ENCODE results near the gene TRIM29. TPM values are rescaled to one million over a fixed set of nuclear protein-coding genes. Genes with fewer than 3 reads are reported as not detected.

TRIM29 gene
- total and polyA plus RNA-seq, 2 of the 4 experiments (the other 2 are of a cell fraction): not detected

DNA sequence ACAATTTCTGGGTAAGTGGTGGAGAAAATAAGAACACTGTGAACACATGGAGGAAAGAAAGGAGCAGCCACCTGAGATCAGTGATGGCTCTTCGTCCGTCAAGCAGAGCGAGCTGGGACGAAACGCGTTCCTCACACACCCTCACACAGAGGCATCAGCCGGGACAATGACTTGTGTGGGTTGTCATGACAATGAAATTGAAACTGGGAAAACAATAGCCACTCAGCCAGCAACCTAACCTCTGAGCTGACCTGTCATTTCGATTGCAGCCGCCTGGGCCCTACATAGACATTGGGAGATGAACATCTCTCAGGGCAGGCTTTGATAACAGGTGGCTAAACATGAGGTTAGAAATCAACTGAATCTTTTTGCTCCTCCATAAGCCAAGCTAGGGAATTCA lies 51.3 kb downstream of the TRIM29 start:
- no peaks in the 10 kb centered on the region for H3K79me1 ChIP-seq (ENCODE audit: low read depth in 1 of 2, low read length in 2 of 2)
- no peak overlapping the region for H3K4me3 ChIP-seq (ENCODE audit: insufficient read depth, low read depth, low read length)
- no peak overlapping the region for H4K5ac ChIP-seq (ENCODE audit: low read depth, low read length)
- H3K27ac ChIP-seq (ENCODE audit: insufficient read depth, low read length): no peak overlapping the region
- no peak overlapping the region for H2AK5ac ChIP-seq (ENCODE audit: low read depth, low read length)
- H3K4me2 ChIP-seq (ENCODE audit: low read depth, low read length): no peak overlapping the region
- intact Hi-C loops (cut with micrococcal nuclease): no loop called here
- H4K20me1 ChIP-seq (ENCODE audit: insufficient read depth, low read length): no peaks in the 10 kb centered on the region
- H2BK20ac ChIP-seq (ENCODE audit: low read depth, low read length): no peak overlapping the region
- H3K4ac ChIP-seq (ENCODE audit: low read depth, low read length): no peak overlapping the region
- in situ Hi-C loops (cut with MboI; ENCODE audit: low sequenced_read_pairs): no loop called here
- no peaks in the 10 kb centered on the region for H3K36me3 ChIP-seq (ENCODE audit: control insufficient read depth, insufficient read depth, low read length)
- ChIA-PET CTCF (no interaction called here), POLR2A (ENCODE audit: unreplicated experiment) (no interaction called here)
- no peak overlapping the region for H2AFZ ChIP-seq (replicated peaks; ENCODE audit: low read length, poor library complexity)
- H3K9me1 ChIP-seq (ENCODE audit: insufficient read depth, low read length): no peaks in the 10 kb centered on the region
- no peak overlapping the region for H2AK9ac ChIP-seq (replicated peaks; ENCODE audit: low read depth, low read length, poor library complexity)
- BruUV-seq (replicated peaks): no TSS peak
- no CpG with 5 or more reads among the region's 9 CpGs for WGBS, 2 experiments (ENCODE audit: extremely low coverage in 2 of 2, insufficient read length in 1 of 2)
- ATAC-seq (ENCODE audit: low read depth) (no peak), DNase-seq (no peak)
- H4K91ac ChIP-seq (ENCODE audit: insufficient read depth, low read depth, low read length): no peak overlapping the region
- dilution Hi-C loops (cut with HindIII; ENCODE audit: low sequenced_read_pairs, unreplicated experiment): no loop called here
- H3K56ac ChIP-seq (ENCODE audit: extremely low read depth, insufficient read depth, low read length): no peak overlapping the region
- TF ChIP-seq CHD1 (IDR thresholded peaks at IDR 0.05; ENCODE audit: low read depth, low read length): no peak
- no peak overlapping the region for H2BK5ac ChIP-seq (ENCODE audit: low read depth, low read length, poor library complexity, severe bottlenecking)
- no peak overlapping the region for H3K18ac ChIP-seq (ENCODE audit: low read depth, low read length)
- peaks cover 11% of the 10 kb centered on the region; the same call in 1 of the 2 replicates for H3K27me3 ChIP-seq (ENCODE audit: control insufficient read depth, insufficient read depth, low read length)
- no peak overlapping the region for H3K23ac ChIP-seq (ENCODE audit: low read depth, low read length)
- H3K4me1 ChIP-seq (ENCODE audit: control insufficient read depth, insufficient read depth, low read length): no peaks in the 10 kb centered on the region
- H3K9ac ChIP-seq (ENCODE audit: low read depth, low read length): no peak overlapping the region
- peaks cover 10% of the 10 kb centered on the region; the same call in 1 of the 2 replicates for H3K9me3 ChIP-seq (ENCODE audit: control insufficient read depth, insufficient read depth, low read length)
- H2BK120ac ChIP-seq (ENCODE audit: low read depth, low read length): no peak overlapping the region
- no peak overlapping the region for H4K8ac ChIP-seq (ENCODE audit: low read depth in 2 of 2, low read length in 2 of 2)
- no peak overlapping the region for H2BK15ac ChIP-seq (ENCODE audit: low read depth, low read length)
- H3K14ac ChIP-seq (replicated peaks; ENCODE audit: low read depth, low read length): no peak overlapping the region

All from IMR-90 (cell line).